ENCODE results near the gene NNT. TPM values are rescaled to one million over a fixed set of nuclear protein-coding genes. Genes with fewer than 3 reads are reported as not detected.

Gene NNT
- total and polyA plus RNA-seq, 9 of the 15 experiments (the other 6 are each of a cell fraction or from before 2014, with no cell fraction given), result 21.9 to 68.6 (median 42.2) TPM

GRCh38 chr5:43631182-43631910 is 28.4 kb downstream of the NNT start (continued):
- 0 out of 2 replicates have a peak, but pooled peaks have one; percentile 7 for TF ChIP-seq CHCHD3 (CRISPR knock-in tag; IDR thresholded peaks at IDR 0.05)
- TF ChIP-seq C11orf30 (IDR thresholded peaks at IDR 0.05; ENCODE audit: low read depth), result no peak
- TF ChIP-seq ZNF224 (CRISPR knock-in tag; IDR thresholded peaks at IDR 0.05), result no peak
- TF ChIP-seq REST (IDR thresholded peaks at IDR 0.05; ENCODE audit: borderline replicate concordance), result peak; percentile 36; the same call in 1 of the 2 replicates
- TF ChIP-seq REST (CRISPR knock-in tag; IDR thresholded peaks at IDR 0.05; ENCODE audit: low read depth), result no peak
- TF ChIP-seq NRF1 (conservative IDR thresholded peaks at IDR 0.05 in 1 of 2, IDR thresholded peaks at IDR 0.05 in 1 of 2), result peak; percentile 77 to 82
- no peak for TF ChIP-seq ZNF586 (CRISPR knock-in tag; conservative IDR thresholded peaks at IDR 0.05)
- TF ChIP-seq RAD21 (CRISPR knock-in tag; conservative IDR thresholded peaks at IDR 0.05 in 1 of 2, IDR thresholded peaks at IDR 0.05 in 1 of 2), result peak; percentile 73 to 77
- no peak for TF ChIP-seq KAT2B (IDR thresholded peaks at IDR 0.05; ENCODE audit: low read depth, low read length)
- TF ChIP-seq GTF2F1 (IDR thresholded peaks at IDR 0.05; ENCODE audit: low read depth, low read length), result no peak
- no peak for TF ChIP-seq SETDB1 (IDR thresholded peaks at IDR 0.05; ENCODE audit: low read length)
- TF ChIP-seq MCM7 (IDR thresholded peaks at IDR 0.05), result no peak
- no peak for TF ChIP-seq ZNF444 (CRISPR knock-in tag; IDR thresholded peaks at IDR 0.05)
- no peak for TF ChIP-seq ATF3 (IDR thresholded peaks at IDR 0.05)
- TF ChIP-seq ATF3 (CRISPR knock-in tag; conservative IDR thresholded peaks at IDR 0.05), result no peak
- TF ChIP-seq CCNT2 (IDR thresholded peaks at IDR 0.05; ENCODE audit: borderline replicate concordance, extremely low read depth, insufficient read length, low read depth, low read length), result no peak
- no peak for TF ChIP-seq ID3 (CRISPR knock-in tag; IDR thresholded peaks at IDR 0.05)
- TF ChIP-seq ID3 (tag; IDR thresholded peaks at IDR 0.05), result no peak
- no peak for TF ChIP-seq HDAC6 (IDR thresholded peaks at IDR 0.05; ENCODE audit: low read depth, low read length)

All from K562 (cell line).